GM03348 (cell line): ENCODE results near the gene KRT71.

Experiments used
- DNase-seq: peaks from one replicate; pipeline ENCODE4 v3.0.0; 2012; ENCODE audit warnings: low spot score

KRT71 gene

GRCh38 chr12:52575256-52575655 lies 22.3 kb upstream of the KRT71 start:
- DNase-seq: no peak

- no peak for DNase-seq
Observed at GRCh38 chr12:52573743-52574142, 20.8 kb upstream of the KRT71 start, which contains the start of gene KRT74. KRT74 (minus strand) TSS chr12:52573843; CDS start chr12:52573777, 66 bp downstream.

- no peak for DNase-seq
Observed at GRCh38 chr12:52573306-52573705, 20.4 kb upstream of the KRT71 start.

GRCh38 chr12:52570511-52570910 lies 17.6 kb upstream of the KRT71 start:
- DNase-seq: no peak

GRCh38 chr12:52568111-52568510 lies 15.2 kb upstream of the KRT71 start:
- DNase-seq: no peak

GRCh38 chr12:52566847-52567291 lies 13.9 kb upstream of the KRT71 start:
- no peak for DNase-seq

- DNase-seq: no peak
Observed at GRCh38 chr12:52564582-52564981, 11.6 kb upstream of the KRT71 start.

- no peak for DNase-seq
Observed at GRCh38 chr12:52561880-52562449, 9.0 kb upstream of the KRT71 start.

GRCh38 chr12:52559979-52560378 lies 7.0 kb upstream of the KRT71 start:
- DNase-seq: no peak

GRCh38 chr12:52558781-52559445 lies 6.0 kb upstream of the KRT71 start:
- DNase-seq: no peak

GRCh38 chr12:52557476-52557875 lies 4.5 kb upstream of the KRT71 start:
- no peak for DNase-seq

- no peak for DNase-seq
Observed at GRCh38 chr12:52555577-52555976, 2.6 kb upstream of the KRT71 start.

- no peak for DNase-seq
Observed at GRCh38 chr12:52552055-52552454, 890 bp downstream of the KRT71 start.

- no peak for DNase-seq
Observed at GRCh38 chr12:52551216-52551865, 1.6 kb downstream of the KRT71 start.

- no peak for DNase-seq
Observed at GRCh38 chr12:52546126-52546525, 6.8 kb downstream of the KRT71 start.

- DNase-seq: peak; percentile 72
Observed at GRCh38 chr12:52543985-52544883, 8.7 kb downstream of the KRT71 start.

- DNase-seq: no peak
Observed at GRCh38 chr12:52542785-52543318, 10.1 kb downstream of the KRT71 start.

- DNase-seq: no peak
Observed at GRCh38 chr12:52542157-52542556, 10.8 kb downstream of the KRT71 start.

GRCh38 chr12:52541709-52542108 lies 11.2 kb downstream of the KRT71 start:
- no peak for DNase-seq

GRCh38 chr12:52540531-52540930 lies 12.4 kb downstream of the KRT71 start:
- no peak for DNase-seq

- DNase-seq: no peak
Observed at GRCh38 chr12:52539821-52540173, 13.1 kb downstream of the KRT71 start.
